OCI-LY7 (cell line): ENCODE data around the gene DDB1. TPM values are rescaled to one million over a fixed set of nuclear protein-coding genes. Genes with fewer than 3 reads are reported as not detected.

Source experiments
- BruUV-seq: library from RNA; stranded (reverse); fragments of 400-500 nt; replicated peaks from 2 replicates; lab custom pipeline; 2021; lab: Mats Ljungman, UMichigan
- CTCF ChIA-PET: fragments of 300-600 bp; sonication (Branson Sonifier 250); formaldehyde crosslinking; loops from one replicate; lab custom pipeline; 2022; ENCODE audit warnings: antibody characterized with exemption; ENCODE audit not compliant: unreplicated experiment; lab: Charles Lee
- POLR2A ChIA-PET: fragments of 300-600 bp; sonication (Branson Sonifier 250); formaldehyde crosslinking; loops from one replicate; lab custom pipeline; 2022; ENCODE audit warnings: antibody characterized with exemption; lab: Charles Lee
- DNase-seq: peaks from one replicate; pipeline ENCODE4 v3.0.0-alpha.2; 2015; ENCODE audit warnings: low spot score
- H2AFZ ChIP-seq: fragments of 200-600 bp; sonication (generic), shearing (Covaris generic); 2 replicates; pipeline ENCODE4 v1.6.1; 2014; ENCODE audit warnings: mild to moderate bottlenecking, antibody characterized with exemption, low read length, moderate library complexity
- H3K27ac ChIP-seq: fragments of 200-600 bp; sonication (generic); 2 replicates; pipeline ENCODE4 v1.5.1; 2014; ENCODE audit warnings: mixed run types, low read depth, mild to moderate bottlenecking, moderate library complexity, low read length, inconsistent platforms; ENCODE audit not compliant: poor library complexity, severe bottlenecking
- H3K36me3 ChIP-seq: fragments of 200-600 bp; sonication (generic); 2 replicates; pipeline ENCODE4 v1.6.1; 2014; ENCODE audit warnings: mild to moderate bottlenecking, antibody characterized with exemption, low read length, moderate library complexity, mixed read lengths; ENCODE audit not compliant: insufficient read depth
- H3K4me1 ChIP-seq: fragments of 200-600 bp; sonication (generic); 2 replicates; pipeline ENCODE4 v1.5.1; 2014; ENCODE audit warnings: mild to moderate bottlenecking, low read length; ENCODE audit not compliant: insufficient read depth, poor library complexity, severe bottlenecking
- H3K4me2 ChIP-seq: fragments of 200-600 bp; sonication (generic); 2 replicates; pipeline ENCODE4 v1.6.1; 2014; ENCODE audit warnings: mild to moderate bottlenecking, low read length
- H3K4me3 ChIP-seq: fragments of 200-600 bp; sonication (generic); 2 replicates; pipeline ENCODE4 v1.5.1; 2014; ENCODE audit warnings: mild to moderate bottlenecking, low read depth, low read length; ENCODE audit not compliant: poor library complexity, severe bottlenecking
- H3K79me2 ChIP-seq: fragments of 200-600 bp; sonication (generic); 2 replicates; pipeline ENCODE4 v1.6.1; 2016; ENCODE audit warnings: low read depth, mild to moderate bottlenecking, low read length, moderate library complexity, mixed read lengths; ENCODE audit not compliant: insufficient read depth
- H3K9me2 ChIP-seq: fragments of 200-600 bp; sonication (generic); 2 replicates; pipeline ENCODE4 v1.6.1; 2016; ENCODE audit warnings: mild to moderate bottlenecking, low read length, mixed read lengths; ENCODE audit not compliant: insufficient read depth
- H3K9me3 ChIP-seq: fragments of 200-600 bp; sonication (generic); 2 replicates; pipeline ENCODE4 v1.6.1; 2014; ENCODE audit warnings: mild to moderate bottlenecking, mixed run types, low read length, mixed read lengths
- H4K20me1 ChIP-seq: fragments of 200-600 bp; sonication (generic); 2 replicates; pipeline ENCODE4 v1.6.1; 2014; ENCODE audit warnings: mild to moderate bottlenecking, antibody characterized with exemption, low read length, moderate library complexity, mixed read lengths; ENCODE audit not compliant: insufficient read depth
- EZH2phosphoT487 ChIP-seq: fragments of 200-600 bp; sonication (generic); IDR thresholded peaks from 2 replicates; pipeline ENCODE4 v1.6.1; 2018; ENCODE audit warnings: low read depth, borderline replicate concordance, mild to moderate bottlenecking, mixed run types, antibody characterized with exemption, low read length, moderate library complexity, mixed read lengths
- intact Hi-C: fragments of 100-400 bp; cut with micrococcal nuclease; formaldehyde crosslinking; loops from one replicate; pipeline ENCODE4 v1.10.0; 2022; ENCODE audit not compliant: unreplicated experiment
- total RNA-seq, 2 experiments: library from RNA; depleted of rRNA in 1 of 2; stranded (reverse); fragments of >200 nt in 1 of 2; shearing (Covaris generic) in 1 of 2; gene quantifications; 2 replicates each; pipeline ENCODE4 v1.2.3, GENCODE V29; 2014 to 2022
- TF ChIP-seq, protein P1 (sequence below): fragments of 200-600 bp; sonication (generic); conservative IDR thresholded peaks from 2 replicates; pipeline ENCODE4 v1.5.1; 2014; ENCODE audit warnings: mild to moderate bottlenecking, antibody characterized with exemption, low read length, moderate library complexity, mixed read lengths

Gene DDB1
- total RNA-seq, 2 experiments from 2014 or later = 194 to 225 TPM

GRCh38 chr11:61303725-61304124, 29.2 kb downstream of the DDB1 start:
- Histone ChIP-seq H3K4me3 (no peak overlapping the region), H3K36me3 (peaks cover 98% of the 10 kb centered on the region), H3K4me1 (no peaks in the 10 kb centered on the region), H3K4me2 (no peak overlapping the region), H3K9me3 (no peaks in the 10 kb centered on the region), H3K9me2 (no peaks in the 10 kb centered on the region), H3K27ac (no peak overlapping the region), H2AFZ (no peak overlapping the region), H4K20me1 (no peaks in the 10 kb centered on the region; the same call in 1 of the 2 replicates), H3K79me2 (no peaks in the 10 kb centered on the region)
- TF ChIP-seq, protein P1, sequence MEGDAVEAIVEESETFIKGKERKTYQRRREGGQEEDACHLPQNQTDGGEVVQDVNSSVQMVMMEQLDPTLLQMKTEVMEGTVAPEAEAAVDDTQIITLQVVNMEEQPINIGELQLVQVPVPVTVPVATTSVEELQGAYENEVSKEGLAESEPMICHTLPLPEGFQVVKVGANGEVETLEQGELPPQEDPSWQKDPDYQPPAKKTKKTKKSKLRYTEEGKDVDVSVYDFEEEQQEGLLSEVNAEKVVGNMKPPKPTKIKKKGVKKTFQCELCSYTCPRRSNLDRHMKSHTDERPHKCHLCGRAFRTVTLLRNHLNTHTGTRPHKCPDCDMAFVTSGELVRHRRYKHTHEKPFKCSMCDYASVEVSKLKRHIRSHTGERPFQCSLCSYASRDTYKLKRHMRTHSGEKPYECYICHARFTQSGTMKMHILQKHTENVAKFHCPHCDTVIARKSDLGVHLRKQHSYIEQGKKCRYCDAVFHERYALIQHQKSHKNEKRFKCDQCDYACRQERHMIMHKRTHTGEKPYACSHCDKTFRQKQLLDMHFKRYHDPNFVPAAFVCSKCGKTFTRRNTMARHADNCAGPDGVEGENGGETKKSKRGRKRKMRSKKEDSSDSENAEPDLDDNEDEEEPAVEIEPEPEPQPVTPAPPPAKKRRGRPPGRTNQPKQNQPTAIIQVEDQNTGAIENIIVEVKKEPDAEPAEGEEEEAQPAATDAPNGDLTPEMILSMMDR = no peak
- TF ChIP-seq EZH2phosphoT487 = no peak
- CTCF ChIA-PET = no interaction called here
- POLR2A ChIA-PET = no interaction called here
- no TSS peak for BruUV-seq
- intact Hi-C loops = no loop called here
- no peak for DNase-seq

- POLR2A ChIA-PET = interaction anchor here (0.5 to 0.8 kb wide), 2 partner anchors 10 to 129 kb away, joined by 4 to 6 read pairs; no protein-coding TSS in a partner anchor
- no peaks in the 10 kb centered on the region for H3K4me1 ChIP-seq
- no peaks in the 10 kb centered on the region for H3K9me3 ChIP-seq
- no peak overlapping the region for H3K27ac ChIP-seq
- no peaks in the 10 kb centered on the region for H3K9me2 ChIP-seq
- no peaks in the 10 kb centered on the region; the same call in 1 of the 2 replicates for H4K20me1 ChIP-seq
- H3K4me3 ChIP-seq = no peak overlapping the region
- H3K79me2 ChIP-seq = no peaks in the 10 kb centered on the region
- peaks cover 98% of the 10 kb centered on the region for H3K36me3 ChIP-seq
- CTCF ChIA-PET = no interaction called here
- intact Hi-C loops = no loop called here
- H3K4me2 ChIP-seq = no peak overlapping the region
- no TSS peak for BruUV-seq
- DNase-seq = no peak
- no peak overlapping the region for H2AFZ ChIP-seq
- TF ChIP-seq EZH2phosphoT487 = no peak
- TF ChIP-seq, protein P1 = no peak
Measured at GRCh38 chr11:61302550-61302949, 30.4 kb downstream of the DDB1 start.

DNA sequence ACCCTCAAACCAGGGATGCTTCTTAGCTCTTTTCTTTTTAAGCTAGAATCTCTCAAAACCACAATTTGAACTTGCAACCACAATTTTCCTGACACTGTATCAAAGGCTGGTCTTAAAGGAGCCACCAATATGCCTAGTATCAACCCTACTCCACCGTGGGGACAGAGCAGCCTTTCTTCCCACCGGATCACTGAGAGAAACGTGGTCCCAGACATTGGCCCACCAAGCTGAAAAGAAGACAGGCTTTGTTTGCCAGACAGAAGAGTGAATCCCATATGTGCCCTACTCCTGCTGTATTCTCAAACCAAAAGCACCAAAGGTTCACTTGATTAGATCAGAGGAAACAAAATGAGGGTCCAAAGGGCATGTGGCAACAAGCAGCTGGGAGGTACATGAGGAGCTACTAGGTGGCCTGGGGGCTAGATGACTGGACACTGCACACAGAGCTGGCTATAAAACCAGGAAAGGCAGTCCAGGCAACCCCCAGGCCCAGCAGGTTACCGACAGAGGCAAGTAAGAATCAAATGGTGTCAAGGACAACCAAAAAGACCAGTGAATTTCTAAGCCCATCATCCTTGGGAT, 34.2 kb downstream of the DDB1 start:
- CTCF ChIA-PET = no interaction called here
- no peak for DNase-seq
- no peak overlapping the region for H2AFZ ChIP-seq
- TF ChIP-seq EZH2phosphoT487 = no peak
- TF ChIP-seq, protein P1 = no peak
- no TSS peak for BruUV-seq
- H3K4me2 ChIP-seq = no peak overlapping the region
- POLR2A ChIA-PET = interaction anchor here (1.0 kb wide), 1 partner anchor 37 kb away, joined by 4 read pairs; no protein-coding TSS in a partner anchor
- intact Hi-C loops = no loop called here
- no peaks in the 10 kb centered on the region; the same call in 1 of the 2 replicates for H4K20me1 ChIP-seq
- H3K9me3 ChIP-seq = no peaks in the 10 kb centered on the region
- H3K79me2 ChIP-seq = no peaks in the 10 kb centered on the region
- H3K4me3 ChIP-seq = no peak overlapping the region
- H3K4me1 ChIP-seq = peaks cover 18% of the 10 kb centered on the region
- no peaks in the 10 kb centered on the region for H3K9me2 ChIP-seq
- H3K27ac ChIP-seq = no peak overlapping the region
- H3K36me3 ChIP-seq = peaks cover 69% of the 10 kb centered on the region
